ENCODE results near the gene HKDC1.

Gene HKDC1

GRCh38 chr10:69261184-69261583 lies 41.1 kb downstream of the HKDC1 start:
- no peak overlapping the region for H3K4me3 ChIP-seq (ENCODE audit: low read depth, low read length)
- no peaks in the 10 kb centered on the region for H3K36me3 ChIP-seq (ENCODE audit: insufficient read depth, low read length)
- no peak overlapping the region for H2AFZ ChIP-seq (ENCODE audit: low read length, unreplicated experiment)
- no peaks in the 10 kb centered on the region for H3K79me2 ChIP-seq (ENCODE audit: control insufficient read depth, insufficient read depth, low read length, unreplicated experiment)
- no peaks in the 10 kb centered on the region for H3K4me1 ChIP-seq (ENCODE audit: control insufficient read depth, insufficient read depth, low read length, unreplicated experiment)
- no peaks in the 10 kb centered on the region for H3K27me3 ChIP-seq (ENCODE audit: insufficient read depth, low read length)
- no peak overlapping the region for H3K27ac ChIP-seq (ENCODE audit: low read depth, low read length)

- no peaks in the 10 kb centered on the region for H3K27me3 ChIP-seq (ENCODE audit: insufficient read depth, low read length)
- H3K4me3 ChIP-seq (ENCODE audit: low read depth, low read length): no peak overlapping the region
- no peak overlapping the region for H2AFZ ChIP-seq (ENCODE audit: low read length, unreplicated experiment)
- no peaks in the 10 kb centered on the region for H3K79me2 ChIP-seq (ENCODE audit: control insufficient read depth, insufficient read depth, low read length, unreplicated experiment)
- H3K4me1 ChIP-seq (ENCODE audit: control insufficient read depth, insufficient read depth, low read length, unreplicated experiment): no peaks in the 10 kb centered on the region
- no peaks in the 10 kb centered on the region for H3K36me3 ChIP-seq (ENCODE audit: insufficient read depth, low read length)
- H3K27ac ChIP-seq (ENCODE audit: low read depth, low read length): no peak overlapping the region
Measured at GRCh38 chr10:69262292-69262751, 42.2 kb downstream of the HKDC1 start.

- H3K4me1 ChIP-seq (ENCODE audit: control insufficient read depth, insufficient read depth, low read length, unreplicated experiment): peaks cover 7% of the 10 kb centered on the region
- no peaks in the 10 kb centered on the region for H3K27me3 ChIP-seq (ENCODE audit: insufficient read depth, low read length)
- no peak overlapping the region for H3K27ac ChIP-seq (ENCODE audit: low read depth, low read length)
- H3K4me3 ChIP-seq (ENCODE audit: low read depth, low read length): no peak overlapping the region
- no peak overlapping the region for H2AFZ ChIP-seq (ENCODE audit: low read length, unreplicated experiment)
- H3K36me3 ChIP-seq (ENCODE audit: insufficient read depth, low read length): no peaks in the 10 kb centered on the region
- no peaks in the 10 kb centered on the region for H3K79me2 ChIP-seq (ENCODE audit: control insufficient read depth, insufficient read depth, low read length, unreplicated experiment)
Measured at GRCh38 chr10:69265521-69265920, 45.4 kb downstream of the HKDC1 start.

- H3K4me3 ChIP-seq (ENCODE audit: low read depth, low read length): no peak overlapping the region
- no peaks in the 10 kb centered on the region for H3K79me2 ChIP-seq (ENCODE audit: control insufficient read depth, insufficient read depth, low read length, unreplicated experiment)
- H3K36me3 ChIP-seq (ENCODE audit: insufficient read depth, low read length): no peaks in the 10 kb centered on the region
- H2AFZ ChIP-seq (ENCODE audit: low read length, unreplicated experiment): no peak overlapping the region
- peaks cover 7% of the 10 kb centered on the region for H3K4me1 ChIP-seq (ENCODE audit: control insufficient read depth, insufficient read depth, low read length, unreplicated experiment)
- H3K27ac ChIP-seq (ENCODE audit: low read depth, low read length): no peak overlapping the region
- no peaks in the 10 kb centered on the region for H3K27me3 ChIP-seq (ENCODE audit: insufficient read depth, low read length)
Measured at GRCh38 chr10:69268761-69269416, 48.8 kb downstream of the HKDC1 start.

GRCh38 chr10:69269761-69270160 lies 49.6 kb downstream of the HKDC1 start:
- Histone ChIP-seq H3K27me3 (ENCODE audit: insufficient read depth, low read length) (no peaks in the 10 kb centered on the region), H3K79me2 (ENCODE audit: control insufficient read depth, insufficient read depth, low read length, unreplicated experiment) (no peaks in the 10 kb centered on the region), H3K4me3 (ENCODE audit: low read depth, low read length) (no peak overlapping the region), H2AFZ (ENCODE audit: low read length, unreplicated experiment) (no peak overlapping the region), H3K4me1 (ENCODE audit: control insufficient read depth, insufficient read depth, low read length, unreplicated experiment) (peaks cover 7% of the 10 kb centered on the region), H3K36me3 (ENCODE audit: insufficient read depth, low read length) (no peaks in the 10 kb centered on the region), H3K27ac (ENCODE audit: low read depth, low read length) (no peak overlapping the region)

GRCh38 chr10:69270990-69271389 lies 50.9 kb downstream of the HKDC1 start:
- H3K27me3 ChIP-seq (ENCODE audit: insufficient read depth, low read length): no peaks in the 10 kb centered on the region
- peaks cover 7% of the 10 kb centered on the region for H3K4me1 ChIP-seq (ENCODE audit: control insufficient read depth, insufficient read depth, low read length, unreplicated experiment)
- H3K4me3 ChIP-seq (ENCODE audit: low read depth, low read length): no peak overlapping the region
- H2AFZ ChIP-seq (ENCODE audit: low read length, unreplicated experiment): no peak overlapping the region
- no peaks in the 10 kb centered on the region for H3K36me3 ChIP-seq (ENCODE audit: insufficient read depth, low read length)
- H3K79me2 ChIP-seq (ENCODE audit: control insufficient read depth, insufficient read depth, low read length, unreplicated experiment): no peaks in the 10 kb centered on the region
- H3K27ac ChIP-seq (ENCODE audit: low read depth, low read length): no peak overlapping the region

- H3K27me3 ChIP-seq (ENCODE audit: insufficient read depth, low read length): no peaks in the 10 kb centered on the region
- H3K27ac ChIP-seq (ENCODE audit: low read depth, low read length): no peak overlapping the region
- H3K79me2 ChIP-seq (ENCODE audit: control insufficient read depth, insufficient read depth, low read length, unreplicated experiment): no peaks in the 10 kb centered on the region
- H3K36me3 ChIP-seq (ENCODE audit: insufficient read depth, low read length): no peaks in the 10 kb centered on the region
- no peak overlapping the region for H2AFZ ChIP-seq (ENCODE audit: low read length, unreplicated experiment)
- H3K4me3 ChIP-seq (ENCODE audit: low read depth, low read length): no peak overlapping the region
- H3K4me1 ChIP-seq (ENCODE audit: control insufficient read depth, insufficient read depth, low read length, unreplicated experiment): peaks cover 7% of the 10 kb centered on the region
Measured at GRCh38 chr10:69272624-69273023, 52.5 kb downstream of the HKDC1 start.

- H3K27me3 ChIP-seq (ENCODE audit: insufficient read depth, low read length): no peaks in the 10 kb centered on the region
- H3K79me2 ChIP-seq (ENCODE audit: control insufficient read depth, insufficient read depth, low read length, unreplicated experiment): no peaks in the 10 kb centered on the region
Measured at GRCh38 chr10:69275444-69275843, 55.3 kb downstream of the HKDC1 start.

GRCh38 chr10:69276503-69276902 lies 56.4 kb downstream of the HKDC1 start:
- Histone ChIP-seq H3K27me3 (ENCODE audit: insufficient read depth, low read length) (peaks cover 6% of the 10 kb centered on the region; the same call in 1 of the 2 replicates), H3K79me2 (ENCODE audit: control insufficient read depth, insufficient read depth, low read length, unreplicated experiment) (no peaks in the 10 kb centered on the region), H3K27ac (ENCODE audit: low read depth, low read length) (no peak overlapping the region), H2AFZ (ENCODE audit: low read length, unreplicated experiment) (no peak overlapping the region), H3K4me1 (ENCODE audit: control insufficient read depth, insufficient read depth, low read length, unreplicated experiment) (peaks cover 4% of the 10 kb centered on the region), H3K36me3 (ENCODE audit: insufficient read depth, low read length) (no peaks in the 10 kb centered on the region), H3K4me3 (ENCODE audit: low read depth, low read length) (no peak overlapping the region)

More at GRCh38 chr10:69275444-69275843, 55.3 kb downstream of the HKDC1 start:
- H2AFZ ChIP-seq (ENCODE audit: low read length, unreplicated experiment): no peak overlapping the region
- H3K36me3 ChIP-seq (ENCODE audit: insufficient read depth, low read length): no peaks in the 10 kb centered on the region
- peaks cover 4% of the 10 kb centered on the region for H3K4me1 ChIP-seq (ENCODE audit: control insufficient read depth, insufficient read depth, low read length, unreplicated experiment)
- H3K27ac ChIP-seq (ENCODE audit: low read depth, low read length): no peak overlapping the region
- no peak overlapping the region for H3K4me3 ChIP-seq (ENCODE audit: low read depth, low read length)

- Histone ChIP-seq H3K27ac (ENCODE audit: low read depth, low read length) (no peak within 1 kb of the TSS), H2AFZ (ENCODE audit: low read length, unreplicated experiment) (peak within 1 kb of the TSS; percentile 21), H3K27me3 (ENCODE audit: insufficient read depth, low read length) (peaks cover 11% of the 10 kb centered on the region; the same call in 1 of the 2 replicates), H3K36me3 (ENCODE audit: insufficient read depth, low read length) (no peaks in the 10 kb centered on the region), H3K79me2 (ENCODE audit: control insufficient read depth, insufficient read depth, low read length, unreplicated experiment) (no peaks in the 10 kb centered on the region), H3K4me1 (ENCODE audit: control insufficient read depth, insufficient read depth, low read length, unreplicated experiment) (peaks cover 4% of the 10 kb centered on the region), H3K4me3 (ENCODE audit: low read depth, low read length) (no peak within 1 kb of the TSS)
Measured at GRCh38 chr10:69278446-69278963, 58.4 kb downstream of the HKDC1 start, which contains the start of gene HK1. Gene HK1, plus strand, starts transcription at chr10:69278496.

- H2AFZ ChIP-seq (ENCODE audit: low read length, unreplicated experiment): no peak overlapping the region
- H3K27me3 ChIP-seq (ENCODE audit: insufficient read depth, low read length): peaks cover 11% of the 10 kb centered on the region; the same call in 1 of the 2 replicates
- no peak overlapping the region for H3K4me3 ChIP-seq (ENCODE audit: low read depth, low read length)
- no peak overlapping the region for H3K27ac ChIP-seq (ENCODE audit: low read depth, low read length)
- H3K4me1 ChIP-seq (ENCODE audit: control insufficient read depth, insufficient read depth, low read length, unreplicated experiment): peaks cover 4% of the 10 kb centered on the region
- no peaks in the 10 kb centered on the region for H3K36me3 ChIP-seq (ENCODE audit: insufficient read depth, low read length)
- no peaks in the 10 kb centered on the region for H3K79me2 ChIP-seq (ENCODE audit: control insufficient read depth, insufficient read depth, low read length, unreplicated experiment)
Measured at GRCh38 chr10:69279110-69279509, 59.0 kb downstream of the HKDC1 start.
